HG02981 (cell line): ENCODE measurements around the gene FOXM1.

Experiments used
- ATAC-seq: cut with Tn5 transposase; IDR thresholded peaks from one replicate; pipeline ENCODE4 v1.9.1; 2021; ENCODE audit warnings: mild to moderate bottlenecking, moderate library complexity; ENCODE audit not compliant: unreplicated experiment

Gene FOXM1

GRCh38 chr12:2877047-2877952, at the start of gene FOXM1, which contains the start of gene RHNO1:
TSS of gene FOXM1 (minus strand) at chr12:2877174. CDS start at chr12:2874478, 2,696 bp downstream.
TSS of gene RHNO1 (plus strand) at chr12:2877223. CDS start at chr12:2885367, 8,144 bp downstream.
- peak; percentile 71 for ATAC-seq

- no peak for ATAC-seq
These were observed 48.5 kb upstream of the FOXM1 start for GRCh38 chr12:2925322-2925995.

GRCh38 chr12:2924019-2924418, 47.0 kb upstream of the FOXM1 start:
- ATAC-seq, result no peak

- ATAC-seq, result no peak
These were observed 46.1 kb upstream of the FOXM1 start for GRCh38 chr12:2923057-2923456.

GRCh38 chr12:2922329-2922728, 45.4 kb upstream of the FOXM1 start:
- ATAC-seq, result no peak

- ATAC-seq, result no peak
These were observed 42.3 kb upstream of the FOXM1 start for GRCh38 chr12:2919249-2919648.

GRCh38 chr12:2912216-2912575, 35.2 kb upstream of the FOXM1 start:
- no peak for ATAC-seq

- ATAC-seq, result no peak
These were observed 27.3 kb upstream of the FOXM1 start for GRCh38 chr12:2904260-2904659.

GRCh38 chr12:2902272-2902880, 25.4 kb upstream of the FOXM1 start:
- ATAC-seq, result no peak

GRCh38 chr12:2900642-2901041, 23.7 kb upstream of the FOXM1 start:
- no peak for ATAC-seq

GRCh38 chr12:2897418-2897817, 20.4 kb upstream of the FOXM1 start:
- no peak for ATAC-seq

GRCh38 chr12:2895511-2895910, 18.5 kb upstream of the FOXM1 start:
- no peak for ATAC-seq

- ATAC-seq, result no peak
These were observed 18.1 kb upstream of the FOXM1 start for GRCh38 chr12:2895051-2895451.

- no peak for ATAC-seq
These were observed 16.0 kb upstream of the FOXM1 start for GRCh38 chr12:2893007-2893406.

GRCh38 chr12:2892246-2892645, 15.3 kb upstream of the FOXM1 start:
- no peak for ATAC-seq

GRCh38 chr12:2891240-2892053, 14.5 kb upstream of the FOXM1 start:
- ATAC-seq, result no peak

GRCh38 chr12:2890388-2891239, 13.6 kb upstream of the FOXM1 start, which contains the start of gene TULP3:
TSS of gene TULP3 (plus strand) at chr12:2890891. CDS start at chr12:2890948, 57 bp downstream.
- ATAC-seq, result peak; percentile 96

GRCh38 chr12:2890001-2890387, 13.0 kb upstream of the FOXM1 start:
- ATAC-seq, result no peak

- no peak for ATAC-seq
These were observed 9.9 kb upstream of the FOXM1 start for GRCh38 chr12:2886768-2887450.
